CD4-positive, alpha-beta T cell treated with Interleukin-15 for 4 hours (primary cell): ENCODE measurements around the gene FUT6.
"Not testable (repeated sequence)": the region's sequence is repeated elsewhere in the genome, so short reads cannot be mapped to it uniquely, and the experiment has no call there.

ENCODE experiments used
- DNase-seq: peaks from one replicate; pipeline ENCODE4 v3.0.0-alpha.2; 2020; ENCODE audit warnings: low spot score

Gene FUT6

GRCh38 chr19:5857203-5858081 is 17.9 kb upstream of the FUT6 start:
- no peak for DNase-seq

- not testable (repeated sequence) for DNase-seq
These were observed 15.6 kb upstream of the FUT6 start for GRCh38 chr19:5855151-5855550.

- not testable (repeated sequence) for DNase-seq
These were observed 14.6 kb upstream of the FUT6 start for GRCh38 chr19:5854121-5854520.

GRCh38 chr19:5851302-5851701 is 11.8 kb upstream of the FUT6 start, which contains the start of gene FUT3:
TSS of gene FUT3 (minus strand) at chr19:5851449.
- DNase-seq = no peak

- no peak for DNase-seq
These were observed 11.3 kb upstream of the FUT6 start for GRCh38 chr19:5850743-5851293.

GRCh38 chr19:5850189-5850588 is 10.7 kb upstream of the FUT6 start:
- DNase-seq = no peak

GRCh38 chr19:5848621-5849020 is 9.1 kb upstream of the FUT6 start:
- DNase-seq = not testable (repeated sequence)

- DNase-seq = not testable (repeated sequence)
These were observed 8.3 kb upstream of the FUT6 start for GRCh38 chr19:5847846-5848245.

GRCh38 chr19:5844456-5845433 is 5.2 kb upstream of the FUT6 start:
- no peak for DNase-seq

- no peak for DNase-seq
These were observed 3.9 kb upstream of the FUT6 start for GRCh38 chr19:5843295-5843927.

GRCh38 chr19:5841735-5842111 is 2.2 kb upstream of the FUT6 start:
- not testable (repeated sequence) for DNase-seq

- DNase-seq = no peak
These were observed 993 bp downstream of the FUT6 start for GRCh38 chr19:5838353-5839064.

GRCh38 chr19:5837761-5838352 is 1.6 kb downstream of the FUT6 start:
- no peak for DNase-seq

- DNase-seq = no peak
These were observed 6.8 kb downstream of the FUT6 start for GRCh38 chr19:5832527-5833216.

GRCh38 chr19:5832061-5832460 is 7.4 kb downstream of the FUT6 start:
- DNase-seq = no peak

GRCh38 chr19:5831159-5831558 is 8.3 kb downstream of the FUT6 start:
- DNase-seq = no peak

GRCh38 chr19:5829567-5830310 is 9.8 kb downstream of the FUT6 start:
- no peak for DNase-seq

- DNase-seq = no peak
These were observed 10.6 kb downstream of the FUT6 start for GRCh38 chr19:5828661-5829566.
